Inflammatory macrophage treated with lipopolysaccharide for 4 hours (primary cell): ENCODE results near the gene NCBP2L.

Experiments used
- DNase-seq: peaks from one replicate; pipeline ENCODE4 v3.0.0-alpha.2; 2020

NCBP2L gene

GRCh38 chrX:107777536-107777832 is at the start of gene NCBP2L:
Gene NCBP2L (plus strand): TSS chrX:107777733. CDS start chrX:107794221, 16,488 bp downstream.
- DNase-seq: no peak

DNA sequence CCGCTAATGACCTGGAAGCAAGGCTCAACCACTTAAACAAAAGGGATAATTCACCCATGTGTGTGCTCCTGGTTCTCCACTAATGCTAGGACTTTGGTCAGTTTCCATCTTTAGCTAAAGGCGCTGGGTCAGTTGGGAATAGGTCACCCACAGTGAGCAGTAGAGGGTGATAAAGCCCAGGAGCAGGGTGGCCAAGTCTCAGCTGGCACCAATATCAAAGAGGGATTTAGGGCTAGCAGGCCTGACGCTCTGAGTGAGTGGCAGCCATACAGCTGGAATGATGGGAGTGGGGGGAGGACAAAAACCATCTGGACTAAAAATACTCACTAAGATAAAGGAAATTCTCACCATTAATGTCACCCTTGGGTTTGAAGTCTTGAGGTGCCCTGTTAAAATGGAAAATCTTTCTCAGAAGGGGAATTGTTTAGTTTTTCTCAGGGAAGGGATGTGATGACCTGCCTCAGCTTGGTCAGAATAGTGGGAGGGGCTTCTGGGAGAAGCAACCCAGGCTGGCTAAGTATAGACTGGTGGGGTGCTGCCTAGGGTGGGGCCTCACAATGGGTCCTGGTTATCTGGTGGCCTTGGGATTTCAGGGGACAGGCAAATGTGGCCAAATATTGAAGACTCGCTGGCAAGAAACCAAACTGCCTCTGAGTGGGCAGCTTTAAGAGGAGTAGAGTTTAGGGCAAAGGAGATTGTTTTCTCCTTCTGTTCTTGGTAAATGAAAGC is 49.0 kb upstream of the NCBP2L start:
- DNase-seq: no peak

GRCh38 chrX:107729558-107730297 is 47.8 kb upstream of the NCBP2L start:
- no peak for DNase-seq

- DNase-seq: no peak
Observed at GRCh38 chrX:107730298-107730655, 47.3 kb upstream of the NCBP2L start.

DNA sequence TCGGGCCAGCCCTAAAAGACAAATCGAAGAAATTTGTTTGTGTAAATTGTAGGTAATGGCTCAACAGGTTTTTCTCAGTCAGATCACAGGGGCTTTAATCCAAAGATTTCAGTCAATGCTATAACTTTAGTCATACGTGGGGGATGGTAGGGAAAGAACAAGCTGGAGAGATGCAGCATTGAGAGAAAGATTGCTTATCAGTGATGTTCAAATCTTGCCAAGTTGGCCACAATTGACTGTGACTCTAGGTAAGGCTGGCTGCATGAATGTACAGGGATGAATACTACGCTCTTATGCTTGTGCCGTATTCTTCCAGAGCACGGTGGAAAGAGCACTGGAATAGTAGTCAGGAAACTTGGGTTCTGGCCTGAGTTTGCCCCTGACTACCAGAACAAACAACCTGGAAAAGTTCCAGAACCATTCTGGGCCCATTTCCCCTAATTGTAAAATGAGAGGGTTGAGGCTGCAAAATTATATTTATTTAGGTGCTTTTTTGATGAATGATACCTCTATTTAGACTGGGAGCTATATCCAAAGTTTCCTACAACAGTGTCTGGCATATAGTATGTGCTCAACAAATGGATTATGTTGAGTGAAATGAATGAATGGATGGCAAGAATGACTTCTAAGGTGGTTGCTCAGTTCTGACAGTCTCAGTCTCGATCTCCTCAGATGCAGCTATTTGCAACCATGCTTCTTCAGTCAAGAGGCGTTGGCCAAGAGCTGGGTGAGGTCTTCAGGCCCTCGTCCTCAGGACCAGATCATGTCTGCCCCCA is 46.4 kb upstream of the NCBP2L start:
- DNase-seq: no peak

DNA sequence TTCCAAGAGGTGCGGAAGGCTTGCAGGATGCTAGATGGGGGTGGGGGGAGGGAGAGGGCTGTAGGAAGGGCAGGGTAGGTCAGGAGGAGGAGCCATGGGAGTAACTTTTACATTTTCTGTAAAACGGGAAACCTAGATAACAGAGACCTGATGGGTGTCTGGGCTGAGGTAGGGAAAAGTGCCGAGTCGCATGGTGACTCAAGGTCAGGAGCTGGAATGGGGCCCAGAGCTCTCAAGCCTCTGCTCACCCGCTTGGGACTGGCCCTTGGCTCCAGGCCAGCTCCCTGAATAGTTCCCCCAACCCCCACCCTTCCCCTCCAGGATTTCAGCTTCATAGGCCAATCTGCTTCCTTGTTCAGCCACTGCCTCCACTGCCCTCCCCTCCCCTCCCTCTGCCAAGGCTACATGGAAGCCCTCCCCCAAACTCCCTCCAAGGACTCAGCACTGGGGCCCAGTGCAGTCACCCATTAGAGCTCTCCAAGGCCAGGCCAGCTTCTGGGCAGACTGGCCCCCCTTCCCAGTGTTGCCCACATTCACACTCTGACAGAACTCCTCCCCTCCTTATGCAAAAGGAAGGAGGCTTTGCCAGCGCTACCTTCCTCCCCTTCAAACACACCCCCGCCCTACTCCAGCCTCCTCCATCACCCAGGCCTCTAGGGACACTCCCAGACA is 45.6 kb upstream of the NCBP2L start:
- peak; percentile 61 for DNase-seq

DNA sequence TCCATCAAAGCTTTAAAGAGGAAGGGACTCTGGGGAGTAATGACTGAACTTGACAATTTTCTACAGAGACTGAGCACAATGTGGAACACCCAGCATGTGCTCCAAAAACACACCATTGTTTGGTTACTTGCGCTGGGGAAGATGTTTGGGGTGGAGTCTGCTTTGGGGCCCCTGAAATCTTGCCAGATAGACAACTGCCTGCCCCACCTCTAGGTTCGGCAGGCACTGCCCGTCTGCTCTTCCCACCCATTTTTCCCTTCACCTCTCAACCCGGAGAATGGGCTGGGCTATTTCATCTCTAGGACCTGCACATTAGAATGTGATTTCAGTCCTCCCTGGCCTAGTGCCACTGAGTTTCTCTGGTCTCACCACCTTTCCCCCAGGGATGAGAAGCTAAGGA is 43.8 kb upstream of the NCBP2L start:
- DNase-seq: no peak

GRCh38 chrX:107734646-107735045 is 42.9 kb upstream of the NCBP2L start:
- DNase-seq: no peak

GRCh38 chrX:107736781-107737531 is 40.6 kb upstream of the NCBP2L start:
- no peak for DNase-seq

- no peak for DNase-seq
Observed at GRCh38 chrX:107738272-107738671, 39.3 kb upstream of the NCBP2L start.

DNA sequence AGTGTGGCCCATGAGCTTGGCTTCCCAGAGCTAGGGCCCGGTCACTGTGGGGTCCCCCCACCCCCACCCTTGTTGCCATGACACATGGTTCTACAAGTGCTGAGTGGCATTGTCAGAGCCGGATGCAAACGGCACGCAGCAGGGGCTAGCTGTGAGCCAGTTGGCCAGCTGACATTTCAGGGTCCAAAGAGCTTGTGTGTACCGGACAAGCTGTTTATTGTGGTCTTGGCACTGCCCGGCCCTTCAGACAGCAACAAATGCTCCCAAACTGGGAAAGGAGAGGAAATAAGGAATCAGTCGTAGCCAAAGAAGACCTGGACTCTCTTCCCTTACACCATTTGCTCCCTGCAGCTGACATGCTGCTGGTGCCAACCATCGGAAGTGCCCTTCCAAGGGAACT is 38.8 kb upstream of the NCBP2L start:
- DNase-seq: no peak

DNA sequence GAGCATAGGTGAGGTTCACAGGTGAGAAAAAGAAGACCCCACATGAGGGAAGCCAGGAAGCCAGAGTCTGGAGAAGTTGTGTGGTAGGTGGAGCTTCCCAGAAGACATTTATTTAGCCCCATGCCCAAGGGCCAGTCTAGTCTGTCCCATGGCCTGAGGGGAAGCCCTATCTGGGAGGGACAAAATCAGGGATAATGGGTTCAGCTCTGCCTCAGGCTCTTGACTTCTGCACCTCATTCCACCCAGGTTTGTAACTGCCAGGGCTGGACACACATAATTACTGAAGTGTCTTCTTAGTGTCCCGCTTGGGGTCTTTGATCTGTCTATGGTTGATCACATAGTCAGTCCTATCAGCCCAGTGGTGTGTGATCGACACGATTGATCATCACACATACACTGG is 38.0 kb upstream of the NCBP2L start:
- DNase-seq: no peak

- DNase-seq: no peak
Observed at GRCh38 chrX:107741404-107741790, 36.1 kb upstream of the NCBP2L start.

- no peak for DNase-seq
Observed at GRCh38 chrX:107742700-107743191, 34.8 kb upstream of the NCBP2L start.

GRCh38 chrX:107743995-107744394 is 33.5 kb upstream of the NCBP2L start:
- no peak for DNase-seq

DNA sequence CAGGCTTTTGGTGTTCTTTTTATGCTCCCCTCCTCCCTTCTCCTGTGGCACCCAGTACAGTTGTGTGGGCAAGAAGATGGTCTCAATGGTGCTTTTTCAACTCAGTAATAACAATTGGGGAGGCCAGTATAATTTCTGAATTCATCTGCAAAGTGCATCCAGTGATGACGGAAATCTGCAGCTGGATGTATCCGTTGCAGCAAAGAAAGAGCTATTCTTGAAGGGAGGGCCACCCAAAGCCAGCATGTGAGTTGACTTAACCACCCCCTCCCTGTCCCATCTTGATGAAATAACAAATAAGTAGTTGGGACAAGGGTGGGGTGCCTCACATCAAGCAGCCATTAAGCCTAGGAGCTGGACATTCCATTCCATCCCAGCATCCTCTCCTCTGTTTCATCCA is 32.7 kb upstream of the NCBP2L start:
- no peak for DNase-seq

DNA sequence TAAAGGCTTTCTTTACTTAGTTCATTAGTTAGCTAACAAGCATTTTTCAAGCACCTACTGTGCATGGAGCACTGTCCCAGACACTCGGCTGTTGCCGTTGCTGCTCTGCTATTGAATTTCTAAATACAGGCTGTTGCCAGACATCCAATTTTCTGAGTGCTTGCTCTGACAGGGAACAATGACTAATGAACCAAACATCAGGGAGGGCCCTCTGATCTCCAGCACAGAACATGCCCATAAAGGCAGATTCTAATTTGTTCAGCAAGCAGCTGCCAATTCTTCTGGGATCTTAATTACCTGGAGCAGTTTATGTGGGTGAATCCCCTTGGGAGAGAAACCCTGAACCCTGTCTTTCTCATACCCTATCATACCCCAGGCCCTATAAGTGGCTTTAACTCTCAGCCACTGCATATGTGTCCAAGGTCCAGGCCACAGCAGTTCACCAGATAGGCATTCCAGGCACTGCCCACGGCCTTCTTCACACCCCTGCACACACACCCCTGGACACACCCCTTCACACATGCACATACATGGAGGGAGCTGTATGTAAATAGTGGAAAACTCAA is 29.9 kb upstream of the NCBP2L start:
- DNase-seq: no peak

- DNase-seq: no peak
Observed at GRCh38 chrX:107748506-107748905, 29.0 kb upstream of the NCBP2L start.

DNA sequence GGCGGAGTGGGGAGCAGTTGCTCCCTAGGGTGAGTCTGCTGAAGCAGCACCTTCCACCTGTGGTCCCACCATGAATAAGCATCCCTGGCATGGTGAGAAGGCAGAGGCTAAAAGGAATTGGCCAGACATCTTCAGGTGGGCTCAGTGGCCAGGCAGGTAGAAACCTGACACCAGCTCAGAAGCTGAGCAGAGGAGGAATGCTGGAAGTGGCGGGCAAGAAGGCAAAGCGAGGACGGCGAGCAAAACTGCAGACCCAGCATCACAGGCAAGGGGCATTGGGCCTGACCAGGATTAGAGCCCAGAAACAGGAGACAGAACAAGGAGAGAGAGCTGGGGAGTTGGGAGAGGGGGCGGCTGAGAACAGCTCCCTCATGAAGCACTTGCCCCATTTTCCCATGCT is 27.3 kb upstream of the NCBP2L start:
- DNase-seq: no peak

GRCh38 chrX:107750861-107751445 is 26.6 kb upstream of the NCBP2L start:
- DNase-seq: no peak

DNA sequence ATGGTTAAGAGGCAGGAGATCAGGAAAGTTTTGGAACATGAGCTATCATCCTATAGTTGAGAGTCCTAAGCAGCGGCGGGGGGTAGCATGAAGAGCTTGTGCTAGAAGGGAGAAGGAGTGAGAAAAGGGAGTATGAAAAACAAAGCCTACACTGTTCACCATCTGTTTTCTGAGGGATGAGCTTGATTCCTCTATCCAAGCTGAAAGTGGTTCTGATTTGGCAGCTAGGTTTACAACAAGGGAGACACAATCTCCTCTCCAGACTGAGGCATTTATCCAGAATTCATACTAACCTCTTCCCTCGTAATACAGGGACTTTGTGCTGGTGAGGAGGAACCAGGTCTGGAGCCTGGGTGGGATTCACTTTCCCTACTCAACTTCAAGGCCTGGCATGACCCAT is 25.5 kb upstream of the NCBP2L start:
- DNase-seq: no peak

DNA sequence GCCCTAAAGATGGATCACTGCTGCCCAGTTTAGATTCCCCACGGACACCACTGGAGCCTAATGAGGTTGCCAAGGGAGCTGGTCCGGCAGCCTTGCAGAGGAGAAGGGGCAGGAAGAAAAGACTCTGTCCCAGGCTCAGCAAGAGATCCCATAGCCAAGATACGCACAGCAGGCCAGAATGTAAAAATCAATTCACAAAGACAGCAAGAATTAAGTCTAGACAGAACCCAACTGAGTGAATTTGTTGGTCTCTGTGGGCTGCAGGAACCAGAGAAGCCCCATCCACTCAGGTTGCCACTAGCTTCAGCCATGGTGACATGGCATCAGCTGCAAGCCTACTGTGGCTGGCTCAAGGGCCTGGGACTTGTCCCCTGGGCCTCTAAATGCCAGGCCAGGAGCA is 24.8 kb upstream of the NCBP2L start:
- DNase-seq: no peak
